Hepatic stellate cell (primary cell): ENCODE measurements around the gene PRRC2A.

ENCODE experiments used
- DNase-seq: peaks from one replicate; pipeline ENCODE4 v3.0.0; 2011; ENCODE audit warnings: low spot score

PRRC2A gene

DNA sequence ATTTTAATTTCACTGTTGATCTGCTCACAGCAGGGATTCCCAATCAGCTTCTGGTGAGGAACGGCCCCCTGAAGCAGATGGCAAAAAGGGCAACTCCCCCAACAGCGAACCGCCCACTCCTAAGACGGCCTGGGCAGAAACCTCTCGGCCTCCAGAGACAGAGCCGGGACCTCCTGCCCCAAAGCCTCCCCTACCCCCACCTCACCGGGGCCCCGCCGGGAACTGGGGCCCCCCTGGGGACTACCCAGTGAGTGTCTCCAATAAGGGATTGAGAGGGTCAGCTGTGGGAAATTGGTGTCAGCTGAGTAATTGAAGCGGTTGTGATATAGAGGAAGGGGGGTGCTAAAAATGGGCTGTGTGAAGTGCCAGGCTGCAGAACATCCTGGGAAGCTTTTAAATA lies 6.4 kb downstream of the PRRC2A start:
- no peak for DNase-seq

DNA sequence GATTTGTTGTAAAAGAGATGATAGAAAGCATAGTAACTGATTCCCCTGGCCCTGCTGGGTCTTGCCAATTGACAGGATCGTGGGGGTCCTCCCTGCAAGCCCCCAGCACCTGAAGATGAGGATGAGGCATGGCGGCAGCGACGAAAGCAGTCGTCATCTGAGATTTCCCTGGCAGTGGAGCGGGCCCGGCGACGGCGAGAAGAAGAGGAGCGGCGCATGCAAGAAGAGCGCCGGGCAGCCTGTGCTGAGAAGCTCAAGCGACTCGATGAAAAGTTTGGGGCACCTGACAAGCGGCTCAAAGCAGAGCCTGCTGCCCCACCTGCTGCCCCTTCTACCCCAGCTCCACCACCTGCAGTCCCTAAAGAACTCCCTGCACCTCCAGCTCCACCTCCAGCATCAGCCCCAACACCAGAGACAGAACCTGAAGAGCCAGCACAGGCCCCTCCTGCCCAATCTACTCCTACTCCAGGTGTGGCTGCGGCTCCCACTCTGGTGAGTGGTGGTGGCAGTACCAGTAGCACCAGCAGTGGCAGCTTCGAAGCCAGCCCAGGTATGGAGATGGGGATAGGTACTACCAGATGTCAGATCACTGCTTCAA lies 7.3 kb downstream of the PRRC2A start:
- DNase-seq: no peak

DNA sequence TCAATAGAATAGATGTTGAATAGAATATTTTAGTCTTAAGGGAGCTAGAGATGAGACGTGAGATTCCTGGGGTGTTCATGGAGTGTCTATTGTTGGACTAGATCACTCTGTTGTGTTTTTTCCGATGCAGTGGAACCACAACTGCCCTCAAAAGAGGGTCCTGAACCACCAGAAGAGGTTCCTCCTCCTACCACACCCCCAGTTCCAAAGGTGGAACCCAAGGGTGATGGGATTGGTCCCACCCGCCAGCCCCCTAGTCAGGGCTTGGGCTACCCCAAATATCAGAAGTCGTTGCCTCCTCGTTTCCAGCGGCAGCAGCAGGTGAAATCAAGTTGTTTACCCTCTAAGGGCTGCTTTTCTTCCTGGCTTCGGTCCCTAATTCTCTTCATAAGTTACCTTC lies 8.5 kb downstream of the PRRC2A start:
- DNase-seq: no peak

GRCh38 chr6:31630177-31630934 lies 9.8 kb downstream of the PRRC2A start:
- no peak for DNase-seq

- DNase-seq: no peak
Measured at GRCh38 chr6:31631209-31631608, 10.7 kb downstream of the PRRC2A start.

DNA sequence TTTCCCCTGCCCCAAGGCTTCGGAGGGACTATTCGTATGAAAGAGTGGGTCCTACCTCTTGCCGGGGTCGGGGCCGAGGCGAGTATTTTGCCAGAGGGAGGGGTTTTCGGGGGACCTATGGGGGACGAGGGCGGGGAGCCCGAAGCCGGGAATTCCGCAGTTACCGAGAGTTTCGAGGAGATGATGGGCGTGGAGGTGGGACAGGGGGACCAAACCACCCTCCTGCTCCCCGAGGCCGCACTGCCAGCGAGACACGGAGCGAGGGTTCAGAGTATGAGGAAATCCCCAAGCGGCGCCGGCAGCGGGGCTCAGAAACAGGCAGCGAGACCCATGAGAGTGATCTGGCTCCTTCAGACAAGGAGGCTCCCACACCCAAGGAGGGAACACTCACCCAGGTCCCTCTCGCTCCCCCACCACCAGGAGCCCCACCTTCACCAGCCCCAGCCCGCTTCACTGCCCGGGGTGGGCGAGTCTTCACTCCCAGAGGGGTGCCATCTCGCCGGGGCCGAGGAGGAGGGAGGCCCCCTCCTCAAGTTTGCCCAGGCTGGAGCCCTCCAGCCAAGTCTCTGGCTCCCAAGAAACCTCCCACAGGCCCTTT lies 11.3 kb downstream of the PRRC2A start:
- DNase-seq: no peak

DNA sequence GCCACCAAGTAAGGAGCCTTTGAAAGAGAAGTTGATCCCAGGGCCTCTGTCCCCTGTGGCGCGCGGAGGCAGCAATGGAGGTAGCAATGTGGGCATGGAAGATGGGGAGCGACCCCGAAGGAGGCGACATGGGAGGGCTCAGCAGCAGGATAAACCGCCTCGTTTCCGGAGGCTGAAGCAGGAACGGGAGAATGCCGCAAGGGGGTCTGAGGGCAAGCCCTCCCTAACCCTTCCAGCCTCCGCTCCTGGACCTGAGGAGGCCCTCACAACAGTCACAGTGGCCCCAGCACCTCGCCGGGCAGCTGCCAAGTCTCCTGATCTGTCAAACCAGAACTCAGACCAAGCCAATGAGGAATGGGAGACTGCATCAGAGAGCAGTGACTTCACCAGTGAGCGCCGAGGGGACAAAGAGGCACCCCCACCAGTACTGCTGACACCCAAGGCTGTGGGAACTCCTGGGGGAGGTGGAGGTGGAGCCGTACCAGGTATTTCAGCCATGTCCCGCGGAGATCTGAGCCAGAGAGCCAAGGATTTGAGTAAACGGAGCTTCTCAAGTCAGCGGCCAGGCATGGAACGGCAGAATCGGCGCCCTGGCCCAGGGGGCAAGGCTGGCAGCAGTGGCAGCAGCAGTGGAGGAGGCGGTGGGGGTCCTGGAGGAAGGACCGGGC lies 11.9 kb downstream of the PRRC2A start:
- DNase-seq: no peak

GRCh38 chr6:31633447-31633846 lies 12.9 kb downstream of the PRRC2A start:
- no peak for DNase-seq

DNA sequence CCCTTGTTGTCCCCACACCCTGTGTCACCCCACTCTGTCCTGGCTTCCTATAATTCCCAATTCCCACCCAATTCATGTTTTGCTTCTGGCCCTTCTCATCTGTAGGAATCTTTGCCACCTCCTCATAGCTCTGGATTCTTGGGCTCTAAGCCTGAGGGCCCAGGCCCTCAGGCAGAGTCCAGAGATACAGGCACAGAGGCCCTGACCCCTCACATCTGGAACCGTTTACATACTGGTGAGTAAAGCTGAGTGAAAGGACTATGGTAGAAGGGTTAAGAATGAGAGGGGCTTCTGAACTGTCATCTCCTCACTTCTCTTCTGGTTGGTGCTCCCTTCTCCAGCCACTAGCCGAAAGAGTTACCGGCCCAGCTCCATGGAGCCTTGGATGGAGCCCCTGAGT lies 13.6 kb downstream of the PRRC2A start:
- DNase-seq: no peak

DNA sequence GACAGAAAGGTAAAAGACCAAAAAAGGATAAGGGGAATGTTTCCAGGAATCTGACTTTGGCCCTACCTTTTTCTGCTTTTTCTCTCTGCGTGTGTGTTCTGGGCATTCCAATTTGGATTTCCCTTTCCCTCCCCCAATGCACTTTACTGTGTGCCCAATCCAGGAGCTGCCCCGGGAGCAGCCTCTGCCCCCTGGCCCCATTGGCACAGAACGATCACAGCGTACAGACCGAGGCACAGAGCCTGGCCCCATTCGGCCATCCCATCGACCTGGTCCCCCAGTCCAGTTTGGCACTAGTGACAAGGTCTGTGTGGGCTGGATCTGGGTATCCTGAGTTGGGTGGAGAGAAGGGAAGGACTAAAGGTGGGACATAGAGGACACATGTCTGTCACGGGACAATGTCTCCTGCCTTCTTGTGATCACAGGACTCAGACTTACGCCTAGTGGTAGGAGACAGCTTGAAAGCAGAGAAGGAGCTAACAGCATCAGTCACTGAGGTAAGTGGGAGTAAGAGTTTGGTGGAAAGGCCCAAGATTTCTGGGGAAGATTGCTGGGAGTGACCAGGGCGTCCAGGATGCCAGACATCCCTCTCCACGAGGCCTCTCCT lies 14.6 kb downstream of the PRRC2A start:
- DNase-seq: no peak

- no peak for DNase-seq
Measured at GRCh38 chr6:31636698-31637596, 16.4 kb downstream of the PRRC2A start.

DNA sequence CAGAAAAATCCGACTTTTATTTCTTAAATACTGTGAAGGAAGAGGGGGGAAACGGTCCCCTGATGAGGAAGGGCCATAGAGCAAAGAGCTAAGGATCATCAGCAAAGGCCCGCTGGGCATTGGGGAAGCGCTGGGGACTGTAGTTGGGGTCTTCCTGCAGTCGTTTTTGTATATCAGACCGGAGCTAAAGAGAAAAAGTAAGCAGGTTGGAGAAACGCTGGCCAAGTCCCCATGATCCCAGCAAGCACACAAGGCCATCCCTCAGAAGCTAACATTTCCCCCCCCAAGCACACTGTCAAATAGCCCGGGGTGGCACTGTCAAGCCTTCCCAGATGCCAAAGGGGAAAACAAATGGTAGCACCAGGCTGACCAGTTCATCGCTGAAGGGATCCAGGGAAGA lies 18.5 kb downstream of the PRRC2A start:
- DNase-seq: no peak

DNA sequence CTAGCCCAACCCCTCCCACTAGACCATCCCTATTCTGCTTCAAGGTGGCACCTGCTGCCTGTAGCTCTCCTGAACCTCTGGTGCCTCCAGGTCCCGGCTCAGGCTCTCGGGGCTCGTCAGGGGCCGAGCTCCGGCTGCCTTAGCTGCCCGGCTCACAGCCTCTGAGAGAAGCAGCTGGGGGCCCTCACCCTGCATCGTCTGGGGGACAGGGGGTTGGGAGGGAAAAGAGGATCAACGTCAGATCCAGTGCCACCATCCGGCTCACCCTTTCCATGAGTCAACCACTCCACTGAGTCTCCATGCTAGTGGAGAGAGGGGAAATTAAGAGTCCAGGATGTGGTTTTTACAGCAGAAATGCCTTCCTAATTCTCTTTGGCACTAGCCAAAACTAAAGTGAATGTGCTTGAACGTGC lies 18.9 kb downstream of the PRRC2A start:
- DNase-seq: peak; percentile 77

DNA sequence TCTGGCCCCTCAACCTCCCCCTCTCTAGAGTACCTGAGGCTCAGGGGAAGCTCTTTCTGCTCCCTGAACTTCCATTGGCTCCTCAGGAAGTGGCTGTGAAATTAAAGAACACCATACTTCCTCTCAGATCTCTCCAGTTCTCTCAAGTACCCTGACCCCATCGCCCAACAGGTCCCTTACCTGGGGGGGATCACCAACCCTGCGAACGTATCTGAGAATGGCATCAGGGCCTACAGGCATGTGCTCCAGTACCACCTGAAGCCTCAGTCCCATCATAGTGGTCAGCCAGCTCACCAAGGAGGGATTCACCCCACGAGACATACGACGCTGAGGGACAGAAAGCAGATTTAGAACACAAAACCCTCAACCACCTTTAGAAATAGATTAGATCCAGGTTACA lies 20.1 kb downstream of the PRRC2A start:
- DNase-seq: no peak

DNA sequence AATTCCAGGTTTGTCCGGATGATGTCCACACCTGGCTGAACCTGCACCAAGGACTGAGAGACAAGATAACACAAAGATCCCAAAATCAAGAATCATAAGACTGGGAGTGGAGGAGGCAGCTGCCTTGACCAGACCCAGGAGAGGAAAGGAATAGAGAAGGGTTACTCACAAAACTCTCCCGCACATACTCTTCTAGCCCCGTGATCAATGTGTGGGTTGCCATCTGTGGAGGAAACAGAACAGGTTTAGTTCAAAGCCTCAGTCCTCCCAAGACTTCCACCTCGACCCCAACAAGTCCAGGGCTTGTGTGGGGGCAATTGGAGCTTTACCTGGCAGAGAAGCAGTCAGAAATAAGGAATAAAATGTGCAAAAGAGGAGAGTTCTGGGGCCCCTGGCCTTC lies 20.9 kb downstream of the PRRC2A start:
- DNase-seq: no peak

DNA sequence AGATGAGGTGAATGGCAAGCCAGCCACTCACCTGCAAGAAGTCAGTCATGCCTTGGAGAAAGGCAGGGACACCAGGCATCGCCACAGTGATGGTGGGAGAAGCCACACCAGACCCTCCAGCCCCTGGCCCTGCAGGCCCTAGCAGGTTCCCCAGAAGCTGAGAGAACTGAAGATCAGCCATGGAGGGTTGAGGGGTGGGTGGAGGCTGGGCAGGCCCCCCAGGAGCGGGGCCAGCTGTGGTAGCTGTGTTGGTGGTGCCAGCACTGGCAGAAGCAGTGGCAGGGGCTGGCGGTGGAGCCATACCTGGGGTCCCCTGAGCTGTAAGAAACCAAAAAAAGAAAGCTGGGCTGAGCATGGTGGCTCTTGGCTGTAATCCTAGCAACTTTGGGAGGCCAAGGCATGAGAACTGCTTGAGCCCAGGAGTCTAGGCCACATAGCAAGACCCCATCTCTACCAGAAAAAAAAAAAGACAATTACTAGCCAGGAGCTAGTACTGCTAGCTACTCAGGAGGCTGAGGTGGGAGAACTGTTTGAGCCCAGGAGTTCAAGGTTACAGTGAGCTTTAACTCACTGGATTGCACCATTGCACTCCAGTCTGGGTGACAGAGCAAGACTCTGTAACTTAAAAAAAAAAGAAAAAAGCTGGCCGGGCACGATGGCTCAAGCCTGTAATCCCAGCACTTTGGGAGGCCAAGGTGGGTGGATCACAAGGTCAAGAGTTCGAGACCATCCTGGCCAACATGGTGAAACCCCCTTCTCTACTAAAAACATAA lies 22.5 kb downstream of the PRRC2A start:
- no peak for DNase-seq

- no peak for DNase-seq
Measured at GRCh38 chr6:31643818-31644454, 23.4 kb downstream of the PRRC2A start.

- no peak for DNase-seq
Measured at GRCh38 chr6:31645325-31645724, 24.8 kb downstream of the PRRC2A start.

DNA sequence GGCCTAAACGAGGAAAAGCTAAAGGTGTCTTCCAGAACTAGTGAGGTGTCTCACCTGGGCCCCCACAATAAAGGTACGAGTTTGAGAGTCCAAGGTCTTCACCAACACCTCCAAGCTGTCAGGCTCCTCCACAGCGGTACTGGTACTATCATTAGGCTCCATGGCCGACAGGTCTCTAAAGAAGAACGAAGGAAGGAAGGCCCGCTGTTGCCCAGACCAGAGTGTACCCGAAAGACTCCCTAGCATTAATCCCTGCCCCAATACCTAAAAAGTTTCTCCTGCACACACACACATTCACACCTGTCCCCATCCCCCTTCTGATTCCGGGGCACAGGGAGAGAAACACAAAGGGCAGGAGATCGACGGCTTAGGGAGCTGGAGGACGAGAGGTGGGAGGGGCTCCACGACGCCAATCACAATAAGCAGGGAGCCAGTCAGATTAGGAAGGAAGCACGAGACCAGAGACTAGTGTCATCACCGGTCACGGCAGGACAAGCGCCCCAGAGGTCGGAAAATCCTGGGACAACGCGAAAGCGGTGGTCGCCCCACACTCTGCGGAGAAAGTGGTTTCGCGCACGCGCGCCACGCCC lies 31.2 kb downstream of the PRRC2A start:
- DNase-seq: peak; percentile 91
